Mucosa of descending colon (tissue), 3 donors: ENCODE results near the gene ZNF365. TPM values are rescaled to one million over a fixed set of nuclear protein-coding genes. Genes with fewer than 3 reads are reported as not detected.

ENCODE experiments used
- ATAC-seq: fragments of 200-7000 bp; cut with Tn5 transposase; one replicate; pipeline ENCODE4 v1.9.1; 2020; ENCODE audit warnings: mild to moderate bottlenecking, moderate library complexity
- DNase-seq, 3 donors: peaks; one replicate each; pipeline ENCODE4 v3.0.0-alpha.2; 2020
- H3K36me3 ChIP-seq: fragments of 200-600 bp; one replicate; pipeline ENCODE4 v1.8.0; 2021; ENCODE audit warnings: low read depth, mild to moderate bottlenecking
- H3K4me1 ChIP-seq: fragments of 200-600 bp; one replicate; pipeline ENCODE4 v1.8.0; 2021; ENCODE audit warnings: low read depth, mild to moderate bottlenecking
- H3K4me3 ChIP-seq: fragments of 200-600 bp; one replicate; pipeline ENCODE4 v1.8.0; 2021; ENCODE audit warnings: mild to moderate bottlenecking
- H3K9me3 ChIP-seq: fragments of 200-600 bp; one replicate; pipeline ENCODE4 v1.8.0; 2021; ENCODE audit warnings: mild to moderate bottlenecking
- CTCF ChIP-seq: fragments of 200-600 bp; IDR thresholded peaks from one replicate; pipeline ENCODE4 v1.8.0; 2022; ENCODE audit warnings: antibody characterized with exemption, mild to moderate bottlenecking
- intact Hi-C, 2 donors: fragments of 100-400 bp; cut with DNase I in 1 of 2; cut with micrococcal nuclease in 1 of 2; formaldehyde crosslinking; loops; one replicate each; pipeline versions ENCODE4 v1.11.0 to v1.11.1; 2022; cut with DNase I, micrococcal nuclease
- total RNA-seq, 3 donors: library from RNA; stranded (reverse); fragmentation: NEBNext Ultra II Directional in 2 of 3; extraction: Animal tissue kit (Norgen Biotek cat#: 25700) in 2 of 3; gene quantifications; one replicate each; pipeline versions ENCODE4 v1.2.1 to v1.2.4, GENCODE V29; 2021 to 2023
- donor health status: DM: no; HTN: no; CAD: no; lungs with moderate emphysema.
- donor health status: DM: no; HTN: no; CAD: no.
- donor health status: DM: no; HTN: yes; CAD: no.

The ZNF365 gene
- total RNA-seq, 3 donors from 2014 or later, result 0.29 to 0.38 TPM; not detected in 1

- TF ChIP-seq CTCF, result no peak
- no peaks in the 10 kb centered on the region for H3K9me3 ChIP-seq
- intact Hi-C loops, result no loop called here
- no peak overlapping the region for H3K4me3 ChIP-seq
- DNase-seq (no peak), ATAC-seq (no peak)
- no peaks in the 10 kb centered on the region for H3K4me1 ChIP-seq
- H3K36me3 ChIP-seq, result no peaks in the 10 kb centered on the region
Observed at GRCh38 chr10:62384447-62385081, 10.4 kb downstream of the ZNF365 start.

- no peaks in the 10 kb centered on the region for H3K9me3 ChIP-seq
- no peaks in the 10 kb centered on the region for H3K4me1 ChIP-seq
- intact Hi-C loops, result no loop called here
- H3K4me3 ChIP-seq, result no peak overlapping the region
- TF ChIP-seq CTCF, result no peak
- H3K36me3 ChIP-seq, result no peaks in the 10 kb centered on the region
- ATAC-seq, result no peak
- no peak for DNase-seq
Observed at GRCh38 chr10:62386356-62387320, 12.5 kb downstream of the ZNF365 start.

DNA sequence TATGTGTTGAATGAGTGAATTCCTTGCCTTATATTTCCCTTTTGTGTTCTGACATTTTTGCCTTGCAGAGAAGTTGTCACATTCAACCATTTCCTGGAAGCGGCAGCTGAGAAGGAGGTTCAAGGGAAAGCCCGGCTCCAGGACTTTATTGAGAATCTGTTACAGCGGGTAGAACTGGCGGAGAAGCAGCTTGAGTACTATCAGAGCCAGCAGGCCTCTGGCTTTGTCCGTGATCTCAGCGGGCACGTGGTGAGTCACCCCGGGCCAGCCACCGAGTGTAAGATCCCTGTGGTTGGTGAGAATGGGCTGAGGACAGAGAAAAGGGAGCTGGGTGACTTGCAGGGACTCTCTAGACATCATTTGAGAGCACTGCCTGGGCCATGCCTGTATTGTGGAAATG is 14.2 kb downstream of the ZNF365 start:
- H3K9me3 ChIP-seq, result no peaks in the 10 kb centered on the region
- no peak for ATAC-seq
- no peaks in the 10 kb centered on the region for H3K36me3 ChIP-seq
- H3K4me3 ChIP-seq, result no peak overlapping the region
- H3K4me1 ChIP-seq, result no peaks in the 10 kb centered on the region
- intact Hi-C loops, result no loop called here
- no peak for TF ChIP-seq CTCF
- no peak for DNase-seq

- Histone ChIP-seq H3K4me3 (no peak overlapping the region), H3K4me1 (no peaks in the 10 kb centered on the region), H3K36me3 (no peaks in the 10 kb centered on the region), H3K9me3 (no peaks in the 10 kb centered on the region)
- ATAC-seq (no peak), DNase-seq (no peak)
- intact Hi-C loops, result no loop called here
- no peak for TF ChIP-seq CTCF
Observed at GRCh38 chr10:62390497-62391176, 16.5 kb downstream of the ZNF365 start.

GRCh38 chr10:62393237-62393636 is 19.1 kb downstream of the ZNF365 start:
- Histone ChIP-seq H3K36me3 (no peaks in the 10 kb centered on the region), H3K4me1 (no peaks in the 10 kb centered on the region), H3K9me3 (no peaks in the 10 kb centered on the region), H3K4me3 (no peak overlapping the region)
- no peak for ATAC-seq
- intact Hi-C loops, result no loop called here
- no peak for TF ChIP-seq CTCF
- no peak for DNase-seq
